Measurements from ENCODE around the gene TMUB1.

DNA sequence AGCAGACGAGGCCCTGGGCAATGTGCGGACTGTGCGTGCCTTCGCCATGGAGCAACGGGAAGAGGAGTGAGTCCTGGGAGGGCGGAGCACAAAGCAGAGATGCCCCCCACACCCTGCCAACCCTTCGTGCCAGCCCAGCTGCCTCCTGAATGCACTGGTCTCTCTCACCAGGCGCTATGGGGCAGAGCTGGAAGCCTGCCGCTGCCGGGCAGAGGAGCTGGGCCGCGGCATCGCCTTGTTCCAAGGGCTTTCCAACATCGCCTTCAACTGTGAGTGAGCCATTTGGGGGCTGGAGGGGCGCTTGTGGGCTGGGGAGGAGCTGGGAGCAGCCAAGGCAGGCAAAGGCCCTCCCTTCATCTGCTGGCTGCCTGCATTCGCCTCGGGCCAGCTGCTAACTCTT is 47.4 kb downstream of the TMUB1 start:
- no peak for TF ChIP-seq EP300 (IDR thresholded peaks at IDR 0.05)
- TF ChIP-seq, protein P1, sequence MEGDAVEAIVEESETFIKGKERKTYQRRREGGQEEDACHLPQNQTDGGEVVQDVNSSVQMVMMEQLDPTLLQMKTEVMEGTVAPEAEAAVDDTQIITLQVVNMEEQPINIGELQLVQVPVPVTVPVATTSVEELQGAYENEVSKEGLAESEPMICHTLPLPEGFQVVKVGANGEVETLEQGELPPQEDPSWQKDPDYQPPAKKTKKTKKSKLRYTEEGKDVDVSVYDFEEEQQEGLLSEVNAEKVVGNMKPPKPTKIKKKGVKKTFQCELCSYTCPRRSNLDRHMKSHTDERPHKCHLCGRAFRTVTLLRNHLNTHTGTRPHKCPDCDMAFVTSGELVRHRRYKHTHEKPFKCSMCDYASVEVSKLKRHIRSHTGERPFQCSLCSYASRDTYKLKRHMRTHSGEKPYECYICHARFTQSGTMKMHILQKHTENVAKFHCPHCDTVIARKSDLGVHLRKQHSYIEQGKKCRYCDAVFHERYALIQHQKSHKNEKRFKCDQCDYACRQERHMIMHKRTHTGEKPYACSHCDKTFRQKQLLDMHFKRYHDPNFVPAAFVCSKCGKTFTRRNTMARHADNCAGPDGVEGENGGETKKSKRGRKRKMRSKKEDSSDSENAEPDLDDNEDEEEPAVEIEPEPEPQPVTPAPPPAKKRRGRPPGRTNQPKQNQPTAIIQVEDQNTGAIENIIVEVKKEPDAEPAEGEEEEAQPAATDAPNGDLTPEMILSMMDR (IDR thresholded peaks at IDR 0.05) = no peak

All from gastroesophageal sphincter (tissue), 3 donors.